K562 (cell line): Measurements from ENCODE around the gene P2RX1. TPM values are rescaled to one million over a fixed set of nuclear protein-coding genes. Genes with fewer than 3 reads are reported as not detected.

Source experiments
- E2F6 ChIP-seq, 2 experiments: IDR thresholded peaks; 2 replicates each; pipeline ENCODE4 v1.6.1; 2011; ENCODE audit warnings: borderline replicate concordance in 1 of 2, control low read depth in 1 of 2, low read depth in 1 of 2, low read length in 1 of 2, mild to moderate bottlenecking in 1 of 2, mixed read lengths in 1 of 2, moderate library complexity in 1 of 2; ENCODE audit not compliant: insufficient read depth in 1 of 2, insufficient read length in 1 of 2, poor library complexity in 1 of 2, severe bottlenecking in 1 of 2; ENCODE audit errors: extremely low read depth in 1 of 2
- FOSL1 ChIP-seq: fragments of 200-800 bp; sonication (Bioruptor generic); conservative IDR thresholded peaks from 2 replicates; pipeline ENCODE4 v1.6.1; 2016; ENCODE audit warnings: missing genetic modification characterization, missing compliant biosample characterization
- GATAD2B ChIP-seq: fragments of 450-650 bp; IDR thresholded peaks from 2 replicates; pipeline ENCODE4 v1.6.1; 2017; ENCODE audit warnings: mild to moderate bottlenecking, borderline replicate concordance
- KDM5B ChIP-seq: fragments of 200-600 bp; sonication (generic); IDR thresholded peaks from 2 replicates; pipeline ENCODE4 v1.6.1; 2012; ENCODE audit warnings: low read depth, mild to moderate bottlenecking, moderate library complexity, low read length, control low read depth, inconsistent platforms; ENCODE audit not compliant: insufficient replicate concordance
- MCM2 ChIP-seq: fragments of 450-650 bp; IDR thresholded peaks from 2 replicates; pipeline ENCODE4 v1.6.1; 2017; ENCODE audit warnings: low read depth, mild to moderate bottlenecking
- MTA3 ChIP-seq: fragments of 450-650 bp; formaldehyde crosslinking; IDR thresholded peaks from 2 replicates; pipeline ENCODE4 v1.6.1; 2017; ENCODE audit warnings: mild to moderate bottlenecking, borderline replicate concordance
- NFRKB ChIP-seq: fragments of 450-650 bp; IDR thresholded peaks from 2 replicates; pipeline ENCODE4 v1.6.1; 2016; ENCODE audit warnings: low read depth
- NR3C1 ChIP-seq: sonication (generic); formaldehyde crosslinking; IDR thresholded peaks from 2 replicates; pipeline ENCODE4 v1.8.1; 2022; ENCODE audit warnings: missing genetic modification reagents
- RUNX1 ChIP-seq: sonication (generic); IDR thresholded peaks from 2 replicates; pipeline ENCODE4 v1.6.1; 2016; ENCODE audit warnings: antibody characterized with exemption, low read depth
- SMAD1 ChIP-seq: fragments of 150-350 bp; IDR thresholded peaks from 2 replicates; pipeline ENCODE4 v1.6.1; 2014; ENCODE audit warnings: low read length, low read depth; ENCODE audit not compliant: partially characterized antibody
- TBL1XR1 ChIP-seq, 2 experiments: IDR thresholded peaks; 2 replicates each; pipeline ENCODE4 v1.6.1; 2012; ENCODE audit warnings: improper control_type of control experiment in 2 of 2, low read length in 2 of 2, mild to moderate bottlenecking in 1 of 2
- TFAM ChIP-seq: fragments of 250-450 bp; sonication (Bioruptor Pico); conservative IDR thresholded peaks from 2 replicates; pipeline ENCODE4 v1.5.0; 2021; ENCODE audit warnings: mild to moderate bottlenecking, moderate library complexity
- XRCC5 ChIP-seq: fragments of 200-400 bp; formaldehyde crosslinking; IDR thresholded peaks from 2 replicates; pipeline ENCODE4 v1.6.1; 2017; ENCODE audit warnings: low read depth, mild to moderate bottlenecking, low read length
- ZBTB26 ChIP-seq: fragments of 450-650 bp; formaldehyde crosslinking; IDR thresholded peaks from 2 replicates; pipeline ENCODE4 v1.4.0; 2022; ENCODE audit warnings: missing genetic modification characterization
- ZNF76 ChIP-seq: fragments of 250-450 bp; sonication (Bioruptor Pico); IDR thresholded peaks from 2 replicates; pipeline ENCODE4 v1.4.0; 2020; ENCODE audit warnings: mild to moderate bottlenecking, moderate library complexity, borderline replicate concordance
- ZNF764 ChIP-seq: fragments of 250-450 bp; sonication (Bioruptor Pico); IDR thresholded peaks from 2 replicates; pipeline ENCODE4 v1.4.0; 2020; ENCODE audit warnings: low read depth, mild to moderate bottlenecking, moderate library complexity
- polyA plus RNA-seq, 8 experiments: library from polyadenylated mRNA; depleted of rRNA in 4 of 8; stranded (reverse) in 5 of 8; unstranded in 3 of 8; fragments of >200 nt; fragmentation: Nextera tagmentation in 2 of 8; fragmentation: Illumina TruSeq in 1 of 8; extraction: Ambion mirVana in 2 of 8; extraction: Trizol in 1 of 8; gene quantifications; 2 replicates each; pipeline versions ENCODE4 v1.2.1 to v1.2.3, GENCODE V29; 2011 to 2014; ENCODE audit warnings: inconsistent platforms in 1 of 8, missing spikeins in 1 of 8
- total RNA-seq, 7 experiments: library from RNA; depleted of rRNA in 6 of 7; stranded (reverse); fragments of >200 nt in 6 of 7; fragmentation: Illumina TruSeq in 2 of 7; extraction: Trizol in 2 of 7; gene quantifications; 2 replicates each; pipeline versions ENCODE4 v1.2.1 to v1.2.3, GENCODE V29; 2011 to 2021; ENCODE audit warnings: low replicate concordance in 1 of 7
- TF ChIP-seq, protein P1 (sequence below): sonication (generic); formaldehyde crosslinking; IDR thresholded peaks from 2 replicates; pipeline ENCODE4 v1.8.1; 2023; ENCODE audit warnings: mild to moderate bottlenecking, missing genetic modification reagents, moderate library complexity
- TF ChIP-seq, protein P2 (sequence below): fragments of 450-650 bp; IDR thresholded peaks from 2 replicates; pipeline ENCODE4 v1.6.1; 2017; ENCODE audit warnings: antibody characterized with exemption, mild to moderate bottlenecking

Gene P2RX1
- total and polyA plus RNA-seq, 9 of the 15 experiments (the other 6 are each of a cell fraction or from before 2014, with no cell fraction given) = 0.27 to 20.3 (median 10.3) TPM

GRCh38 chr17:3964203-3965117, 48.2 kb upstream of the P2RX1 start, which contains the start of gene ATP2A3 (continued):
- TF ChIP-seq E2F6 (IDR thresholded peaks at IDR 0.05; ENCODE audit: borderline replicate concordance in 1 of 2, extremely low read depth in 1 of 2, insufficient read depth in 1 of 2, insufficient read length in 1 of 2, low read depth in 1 of 2, low read length in 1 of 2, poor library complexity in 1 of 2, severe bottlenecking in 1 of 2) (peak in 1 of 2 experiments; percentile 5), MCM2 (no peak), XRCC5 (no peak), TBL1XR1 (IDR thresholded peaks at IDR 0.05; ENCODE audit: low read length in 2 of 2) (no peak), SMAD1 (peak; percentile 60), ZNF764 (CRISPR knock-in tag) (no peak), ZNF76 (peak; percentile 43; the same call in 1 of the 2 replicates), RUNX1 (no peak), TFAM (CRISPR knock-in tag) (no peak), KDM5B (peak; percentile 24), FOSL1 (tag) (no peak), NFRKB (no peak), NR3C1 (CRISPR knock-in tag) (no peak), ZBTB26 (CRISPR knock-in tag) (no peak), GATAD2B (peak; percentile 47; the same call in 1 of the 2 replicates), MTA3 (peak; percentile 52; the same call in 1 of the 2 replicates)
- TF ChIP-seq, protein P1, sequence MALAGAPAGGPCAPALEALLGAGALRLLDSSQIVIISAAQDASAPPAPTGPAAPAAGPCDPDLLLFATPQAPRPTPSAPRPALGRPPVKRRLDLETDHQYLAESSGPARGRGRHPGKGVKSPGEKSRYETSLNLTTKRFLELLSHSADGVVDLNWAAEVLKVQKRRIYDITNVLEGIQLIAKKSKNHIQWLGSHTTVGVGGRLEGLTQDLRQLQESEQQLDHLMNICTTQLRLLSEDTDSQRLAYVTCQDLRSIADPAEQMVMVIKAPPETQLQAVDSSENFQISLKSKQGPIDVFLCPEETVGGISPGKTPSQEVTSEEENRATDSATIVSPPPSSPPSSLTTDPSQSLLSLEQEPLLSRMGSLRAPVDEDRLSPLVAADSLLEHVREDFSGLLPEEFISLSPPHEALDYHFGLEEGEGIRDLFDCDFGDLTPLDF (CRISPR knock-in tag) = no peak
- TF ChIP-seq, protein P2, sequence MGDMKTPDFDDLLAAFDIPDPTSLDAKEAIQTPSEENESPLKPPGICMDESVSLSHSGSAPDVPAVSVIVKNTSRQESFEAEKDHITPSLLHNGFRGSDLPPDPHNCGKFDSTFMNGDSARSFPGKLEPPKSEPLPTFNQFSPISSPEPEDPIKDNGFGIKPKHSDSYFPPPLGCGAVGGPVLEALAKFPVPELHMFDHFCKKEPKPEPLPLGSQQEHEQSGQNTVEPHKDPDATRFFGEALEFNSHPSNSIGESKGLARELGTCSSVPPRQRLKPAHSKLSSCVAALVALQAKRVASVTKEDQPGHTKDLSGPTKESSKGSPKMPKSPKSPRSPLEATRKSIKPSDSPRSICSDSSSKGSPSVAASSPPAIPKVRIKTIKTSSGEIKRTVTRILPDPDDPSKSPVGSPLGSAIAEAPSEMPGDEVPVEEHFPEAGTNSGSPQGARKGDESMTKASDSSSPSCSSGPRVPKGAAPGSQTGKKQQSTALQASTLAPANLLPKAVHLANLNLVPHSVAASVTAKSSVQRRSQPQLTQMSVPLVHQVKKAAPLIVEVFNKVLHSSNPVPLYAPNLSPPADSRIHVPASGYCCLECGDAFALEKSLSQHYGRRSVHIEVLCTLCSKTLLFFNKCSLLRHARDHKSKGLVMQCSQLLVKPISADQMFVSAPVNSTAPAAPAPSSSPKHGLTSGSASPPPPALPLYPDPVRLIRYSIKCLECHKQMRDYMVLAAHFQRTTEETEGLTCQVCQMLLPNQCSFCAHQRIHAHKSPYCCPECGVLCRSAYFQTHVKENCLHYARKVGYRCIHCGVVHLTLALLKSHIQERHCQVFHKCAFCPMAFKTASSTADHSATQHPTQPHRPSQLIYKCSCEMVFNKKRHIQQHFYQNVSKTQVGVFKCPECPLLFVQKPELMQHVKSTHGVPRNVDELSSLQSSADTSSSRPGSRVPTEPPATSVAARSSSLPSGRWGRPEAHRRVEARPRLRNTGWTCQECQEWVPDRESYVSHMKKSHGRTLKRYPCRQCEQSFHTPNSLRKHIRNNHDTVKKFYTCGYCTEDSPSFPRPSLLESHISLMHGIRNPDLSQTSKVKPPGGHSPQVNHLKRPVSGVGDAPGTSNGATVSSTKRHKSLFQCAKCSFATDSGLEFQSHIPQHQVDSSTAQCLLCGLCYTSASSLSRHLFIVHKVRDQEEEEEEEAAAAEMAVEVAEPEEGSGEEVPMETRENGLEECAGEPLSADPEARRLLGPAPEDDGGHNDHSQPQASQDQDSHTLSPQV = peak; percentile 9; the same call in 1 of the 2 replicates
